ENCODE data around the gene GAST.

The GAST gene

DNA sequence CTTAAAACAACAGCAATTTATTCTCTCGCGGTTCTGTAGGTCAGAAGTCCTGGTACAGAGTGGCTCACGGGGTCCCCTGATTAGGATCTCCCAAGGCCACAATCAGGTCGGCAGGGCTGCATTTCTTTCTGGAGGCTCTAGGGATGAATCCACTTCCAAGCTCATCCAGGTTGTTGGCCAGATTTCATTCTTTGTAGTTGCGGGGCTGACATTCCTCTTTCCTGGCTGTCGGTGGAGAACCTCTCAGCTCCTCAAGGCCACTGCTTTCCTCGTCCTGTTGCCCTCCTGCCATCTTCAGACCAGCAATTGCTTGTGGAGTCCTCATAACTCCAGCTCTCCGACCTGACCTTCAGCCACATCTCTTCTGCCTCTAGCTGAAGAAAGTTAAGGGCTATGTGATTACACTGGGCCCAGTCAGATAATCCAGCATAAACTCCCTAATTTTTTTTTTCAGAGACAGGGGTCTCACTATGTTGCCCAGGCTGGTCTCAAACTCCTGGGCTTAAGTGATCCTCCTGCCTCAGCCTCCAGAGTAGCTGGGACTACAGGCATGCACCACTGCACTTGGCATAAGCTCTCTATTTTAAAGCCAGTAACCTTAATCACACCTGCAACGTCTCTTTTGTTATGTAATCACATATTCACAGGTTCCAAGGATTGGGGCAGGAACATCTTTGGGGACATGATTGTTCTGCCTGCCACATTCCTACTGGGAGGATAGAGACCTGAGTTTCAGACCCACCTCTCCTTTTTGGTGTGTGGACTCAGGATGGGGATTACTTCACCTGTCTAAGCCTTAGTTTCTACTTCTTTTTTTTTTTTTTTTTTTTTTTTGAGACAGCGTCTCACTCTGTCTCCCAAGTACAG is 4.1 kb upstream of the GAST start:
- in situ Hi-C loops (cut with MboI; ENCODE audit: low sequenced_read_pairs), result no loop called here

GRCh38 chr17:41710472-41711090 is 1.6 kb upstream of the GAST start:
- in situ Hi-C loops (cut with MboI; ENCODE audit: low sequenced_read_pairs), result no loop called here

DNA sequence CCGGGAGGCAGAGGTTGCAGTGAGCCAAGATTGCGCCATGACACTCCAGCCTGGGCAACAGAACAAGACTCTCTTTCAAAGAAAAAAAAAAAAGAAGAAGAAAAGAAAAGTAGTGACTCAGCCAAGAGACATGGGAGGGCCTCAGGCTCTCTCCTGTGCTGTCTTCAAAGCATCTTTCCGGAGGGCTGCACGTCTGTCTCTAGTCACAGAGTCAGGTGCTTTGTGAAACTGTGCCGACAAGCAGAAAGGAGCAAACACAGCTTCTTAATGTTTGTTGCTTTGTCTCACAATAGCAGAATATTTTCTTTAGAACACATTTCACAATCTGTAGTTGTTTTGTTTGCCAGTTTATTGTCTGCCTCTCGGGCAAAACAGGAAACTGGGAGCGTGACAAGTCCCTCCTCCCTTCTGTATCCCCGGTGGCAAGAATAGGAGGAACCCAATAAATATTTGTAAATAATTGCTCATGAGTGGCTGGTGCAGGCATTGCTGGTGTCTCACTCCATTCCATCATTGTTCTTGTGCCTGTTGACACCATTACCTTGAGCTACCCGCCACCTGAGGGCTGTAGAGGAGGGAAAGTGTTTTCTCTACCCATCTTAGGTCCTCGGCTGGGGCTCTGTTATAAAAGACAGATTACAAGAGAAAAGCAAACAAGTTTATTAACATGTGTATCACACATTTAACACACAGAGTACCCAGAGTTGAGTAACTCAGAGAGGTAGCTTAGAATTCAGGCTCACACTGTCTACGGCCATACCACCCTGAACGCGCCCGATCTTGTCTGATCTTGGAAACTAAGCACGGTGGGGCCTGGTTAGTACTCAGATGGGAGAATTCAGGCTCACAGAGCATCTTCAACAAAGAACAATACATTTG is 5.5 kb downstream of the GAST start:
- in situ Hi-C loops (cut with MboI; ENCODE audit: low sequenced_read_pairs), result no loop called here

DNA sequence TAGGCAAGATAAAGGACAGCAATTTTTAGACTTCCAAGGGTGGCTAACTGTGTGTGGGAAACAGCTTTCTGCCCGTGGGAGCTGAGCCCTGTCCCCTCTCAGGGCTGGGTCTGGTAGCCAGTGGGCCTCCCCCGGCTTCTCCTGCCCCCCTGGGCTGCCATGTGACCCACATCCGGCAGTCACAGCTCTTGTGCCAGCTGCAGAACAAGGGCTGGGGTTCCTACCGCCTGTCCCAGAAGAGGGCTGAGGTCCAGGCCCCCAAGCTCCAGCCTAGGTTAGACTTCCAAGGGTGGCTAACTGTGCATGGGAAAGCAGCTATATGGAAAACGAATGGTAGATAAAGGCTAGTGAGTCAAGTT is 6.1 kb downstream of the GAST start:
- in situ Hi-C loops (cut with MboI; ENCODE audit: low sequenced_read_pairs), result no loop called here

GRCh38 chr17:41722231-41722630 is 10.1 kb downstream of the GAST start:
- in situ Hi-C loops (cut with MboI; ENCODE audit: low sequenced_read_pairs), result no loop called here

DNA sequence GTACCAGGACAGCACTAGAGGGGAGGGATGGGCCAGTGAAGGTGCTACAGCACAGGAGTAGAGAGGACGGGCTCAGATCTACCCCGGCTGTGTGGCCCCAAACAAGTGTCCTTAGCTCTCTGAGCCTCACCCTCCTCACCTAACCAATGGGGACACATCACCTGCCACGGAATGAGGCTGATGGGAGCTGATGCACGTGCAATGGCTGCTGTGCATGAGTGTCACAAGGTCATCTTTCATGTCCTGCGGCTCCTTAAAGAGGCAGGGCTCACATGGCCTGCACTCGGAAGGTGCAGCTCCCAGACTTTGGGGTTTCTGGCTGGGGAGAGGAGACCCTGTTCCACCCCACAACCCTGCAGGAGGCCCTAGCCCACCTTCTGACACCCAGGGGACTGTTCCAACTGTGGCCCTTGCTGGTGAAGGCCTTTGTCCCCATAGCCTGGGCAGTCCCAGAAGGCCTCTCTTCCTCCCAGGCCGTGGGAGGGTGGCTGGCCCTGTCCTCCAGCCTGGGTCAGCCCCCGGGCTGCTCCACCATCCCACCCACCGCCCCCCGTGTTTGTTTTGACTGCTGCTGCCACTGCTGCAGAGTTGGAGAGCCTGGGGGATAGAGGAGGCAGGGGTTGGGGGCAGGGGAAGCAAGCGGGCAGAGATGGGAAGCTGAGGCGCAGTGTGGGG is 11.8 kb downstream of the GAST start:
- in situ Hi-C loops (cut with MboI; ENCODE audit: low sequenced_read_pairs), result no loop called here

GRCh38 chr17:41724476-41725050 is 12.4 kb downstream of the GAST start:
- in situ Hi-C loops (cut with MboI; ENCODE audit: low sequenced_read_pairs), result no loop called here

DNA sequence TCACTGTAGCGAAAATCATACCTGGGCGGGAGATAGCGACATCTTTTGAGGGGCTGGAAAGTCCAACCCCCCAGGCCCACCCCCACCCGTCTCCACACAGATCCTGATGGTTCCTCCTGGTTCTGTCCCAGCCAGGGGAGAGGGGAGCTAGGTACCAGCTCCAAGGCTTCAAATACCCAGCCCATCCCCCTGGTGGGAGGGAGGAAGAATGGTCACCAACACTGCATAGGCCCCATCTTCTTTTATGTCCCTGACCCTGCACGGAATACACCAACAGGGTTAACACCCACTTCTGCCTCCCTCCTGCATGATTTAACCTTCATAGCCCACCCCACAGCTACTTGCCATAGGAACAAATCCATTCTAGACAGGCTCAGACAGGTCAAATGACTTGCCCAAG is 13.0 kb downstream of the GAST start:
- in situ Hi-C loops (cut with MboI; ENCODE audit: low sequenced_read_pairs), result no loop called here

GRCh38 chr17:41728056-41728455 is 15.9 kb downstream of the GAST start:
- in situ Hi-C loops (cut with MboI; ENCODE audit: low sequenced_read_pairs), result no loop called here

GRCh38 chr17:41730479-41730878 is 18.3 kb downstream of the GAST start:
- in situ Hi-C loops (cut with MboI; ENCODE audit: low sequenced_read_pairs), result no loop called here

DNA sequence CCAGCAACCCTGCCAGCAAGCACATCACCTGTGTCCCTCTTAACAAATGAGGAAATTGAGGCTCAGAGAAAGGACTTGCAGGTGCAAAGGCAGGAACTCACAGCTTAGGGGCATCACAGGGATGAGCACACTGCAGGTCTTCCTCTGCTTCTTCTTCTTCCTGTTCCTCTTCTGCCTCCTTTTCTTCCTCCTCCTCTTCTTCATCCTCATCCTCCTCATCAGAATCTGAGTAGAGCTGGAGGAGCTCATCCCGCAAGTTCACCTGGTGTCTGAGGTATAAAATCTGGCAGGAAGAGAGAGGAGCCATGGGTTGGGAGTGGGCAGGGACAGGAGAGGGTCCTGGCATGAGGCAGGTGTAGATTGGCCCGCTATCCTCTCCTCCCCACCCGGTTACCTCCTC is 19.7 kb downstream of the GAST start:
- in situ Hi-C loops (cut with MboI; ENCODE audit: low sequenced_read_pairs), result no loop called here

GRCh38 chr17:41733348-41734138 is 21.4 kb downstream of the GAST start:
- in situ Hi-C loops (cut with MboI; ENCODE audit: low sequenced_read_pairs), result no loop called here

DNA sequence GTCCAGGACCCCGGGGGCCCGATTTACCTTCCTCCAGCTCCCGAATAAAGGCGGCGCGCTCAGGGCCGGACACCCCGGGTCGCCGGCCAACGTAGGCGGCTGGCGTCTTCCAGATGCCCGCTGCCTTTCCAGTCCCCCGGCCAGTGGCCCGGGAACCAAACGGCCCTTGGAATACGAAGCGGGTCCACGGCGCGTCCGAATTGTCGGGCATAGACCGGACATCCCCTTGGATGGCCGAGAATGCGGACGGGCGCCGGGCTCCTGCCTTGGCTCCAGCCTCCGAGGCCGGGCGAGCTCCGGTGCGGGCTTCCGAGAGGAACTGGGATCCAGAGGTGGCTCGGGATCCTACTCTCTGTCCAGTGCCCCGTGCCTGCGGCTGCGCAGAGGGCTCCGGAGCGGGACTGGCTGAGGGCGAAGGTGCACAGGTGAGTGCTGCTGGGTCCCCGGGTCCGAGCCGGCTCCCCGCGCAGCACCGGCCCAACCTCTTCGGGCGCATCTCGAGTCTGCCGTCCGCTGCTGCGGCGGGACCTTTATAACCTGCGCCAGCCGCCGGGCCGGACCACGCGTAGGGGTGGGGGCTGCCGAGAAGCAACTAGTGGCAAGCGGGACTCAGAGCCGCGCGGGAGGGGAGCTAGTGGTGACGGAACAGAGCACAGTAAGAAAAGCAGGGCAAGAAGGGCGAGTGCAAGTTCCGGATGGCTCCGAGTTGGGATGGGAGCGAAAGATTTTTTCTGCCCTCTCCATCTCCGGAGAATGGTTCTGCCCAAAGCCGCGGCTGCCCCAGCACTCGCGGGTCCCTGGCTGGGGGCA is 22.2 kb downstream of the GAST start, which contains the start of gene HAP1:
TSS of gene HAP1 (minus strand) at position 505 of the 810 bp plus-strand sequence. CDS start at position 496, 9 bp downstream.
- in situ Hi-C loops (cut with MboI; ENCODE audit: low sequenced_read_pairs), result no loop called here

DNA sequence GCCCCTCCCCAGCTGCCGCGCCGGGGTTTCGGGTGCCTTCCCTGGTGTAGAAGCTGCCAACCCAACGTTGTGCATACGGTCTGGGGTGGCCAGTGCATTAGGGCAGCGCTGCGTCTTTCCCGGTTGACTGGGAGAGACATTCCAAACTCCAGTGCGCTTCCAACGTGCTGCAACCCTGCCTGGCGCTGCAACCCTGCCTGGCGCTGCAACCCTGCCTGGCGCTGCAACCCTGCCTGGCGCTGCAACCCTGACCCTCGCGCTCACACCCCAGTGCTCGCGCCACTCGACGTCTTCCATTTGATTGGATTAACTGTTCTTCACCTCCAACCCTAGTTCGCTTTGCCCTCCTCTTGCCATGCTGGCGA is 22.8 kb downstream of the GAST start:
- in situ Hi-C loops (cut with MboI; ENCODE audit: low sequenced_read_pairs), result loop anchor here (5.0 kb wide), 1 partner anchor 67 kb away; no protein-coding TSS in a partner anchor

GRCh38 chr17:41735744-41736143 is 23.6 kb downstream of the GAST start:
- in situ Hi-C loops (cut with MboI; ENCODE audit: low sequenced_read_pairs), result loop anchor here (5.0 kb wide), 1 partner anchor 67 kb away; no protein-coding TSS in a partner anchor

GRCh38 chr17:41736983-41737679 is 25.0 kb downstream of the GAST start:
- in situ Hi-C loops (cut with MboI; ENCODE audit: low sequenced_read_pairs), result loop anchor here (5.0 kb wide), 1 partner anchor 65 kb away; no protein-coding TSS in a partner anchor

- in situ Hi-C loops (cut with MboI; ENCODE audit: low sequenced_read_pairs), result loop anchor here (5.0 kb wide), 1 partner anchor 65 kb away; no protein-coding TSS in a partner anchor
These were observed 25.5 kb downstream of the GAST start for GRCh38 chr17:41737680-41738023.
